Testis (tissue), 2 donors: ENCODE data around the gene SEC14L5.

ENCODE experiments used
- POLR2A ChIP-seq: fragments of 450-650 bp; IDR thresholded peaks from one replicate; pipeline ENCODE4 v1.6.1; 2017; ENCODE audit warnings: antibody characterized with exemption, mild to moderate bottlenecking, moderate library complexity
- TF ChIP-seq, protein P1 (sequence below), 3 experiments: fragments of 450-650 bp in 2 of 3; fragments of 200-600 bp in 1 of 3; sonication (generic) in 1 of 3; IDR thresholded peaks; one replicate each; pipeline ENCODE4 v1.5.1; 2016 to 2019; ENCODE audit warnings: antibody characterized with exemption in 3 of 3, mild to moderate bottlenecking in 2 of 3, moderate library complexity in 1 of 3

DNA sequence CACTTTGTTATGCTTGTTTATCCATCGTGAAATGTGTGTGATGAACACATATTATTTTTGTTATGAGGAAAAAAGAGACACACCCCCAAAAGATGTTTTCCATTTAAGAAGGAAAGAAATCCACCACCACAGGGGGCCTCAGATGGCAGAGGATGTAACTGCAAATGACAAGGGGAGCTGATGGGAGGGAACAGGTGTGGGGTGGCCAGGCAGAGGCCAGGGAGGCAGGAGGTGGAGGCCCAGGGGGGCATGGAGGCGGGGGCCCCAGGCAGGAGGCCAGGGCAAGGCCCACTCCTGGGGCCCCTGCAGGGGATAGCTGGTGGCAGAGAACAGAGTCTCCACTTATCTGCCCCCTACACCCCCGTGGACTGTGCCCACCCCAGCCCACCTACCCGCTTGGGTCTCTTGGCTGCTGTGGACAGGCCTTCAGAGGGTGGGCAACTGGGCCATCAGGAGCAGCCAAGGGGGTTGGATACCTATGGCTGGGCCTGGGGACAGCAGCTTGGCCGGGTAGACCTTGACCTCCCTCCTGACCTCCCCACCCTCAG is 49.2 kb upstream of the SEC14L5 start:
- TF ChIP-seq, protein P1, sequence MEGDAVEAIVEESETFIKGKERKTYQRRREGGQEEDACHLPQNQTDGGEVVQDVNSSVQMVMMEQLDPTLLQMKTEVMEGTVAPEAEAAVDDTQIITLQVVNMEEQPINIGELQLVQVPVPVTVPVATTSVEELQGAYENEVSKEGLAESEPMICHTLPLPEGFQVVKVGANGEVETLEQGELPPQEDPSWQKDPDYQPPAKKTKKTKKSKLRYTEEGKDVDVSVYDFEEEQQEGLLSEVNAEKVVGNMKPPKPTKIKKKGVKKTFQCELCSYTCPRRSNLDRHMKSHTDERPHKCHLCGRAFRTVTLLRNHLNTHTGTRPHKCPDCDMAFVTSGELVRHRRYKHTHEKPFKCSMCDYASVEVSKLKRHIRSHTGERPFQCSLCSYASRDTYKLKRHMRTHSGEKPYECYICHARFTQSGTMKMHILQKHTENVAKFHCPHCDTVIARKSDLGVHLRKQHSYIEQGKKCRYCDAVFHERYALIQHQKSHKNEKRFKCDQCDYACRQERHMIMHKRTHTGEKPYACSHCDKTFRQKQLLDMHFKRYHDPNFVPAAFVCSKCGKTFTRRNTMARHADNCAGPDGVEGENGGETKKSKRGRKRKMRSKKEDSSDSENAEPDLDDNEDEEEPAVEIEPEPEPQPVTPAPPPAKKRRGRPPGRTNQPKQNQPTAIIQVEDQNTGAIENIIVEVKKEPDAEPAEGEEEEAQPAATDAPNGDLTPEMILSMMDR (IDR thresholded peaks at IDR 0.05) = no peak
- TF ChIP-seq POLR2A = no peak
